ENCODE measurements around the gene TEX54. TPM values are rescaled to one million over a fixed set of nuclear protein-coding genes. Genes with fewer than 3 reads are reported as not detected.
A peak's percentile ranks its signal among the peaks of the same experiment; 100 is the strongest.

TEX54 gene
- total and polyA plus RNA-seq, 2 of the 13 experiments (the other 11 are each of a cell fraction or from before 2014, with no cell fraction given) = not detected

DNA sequence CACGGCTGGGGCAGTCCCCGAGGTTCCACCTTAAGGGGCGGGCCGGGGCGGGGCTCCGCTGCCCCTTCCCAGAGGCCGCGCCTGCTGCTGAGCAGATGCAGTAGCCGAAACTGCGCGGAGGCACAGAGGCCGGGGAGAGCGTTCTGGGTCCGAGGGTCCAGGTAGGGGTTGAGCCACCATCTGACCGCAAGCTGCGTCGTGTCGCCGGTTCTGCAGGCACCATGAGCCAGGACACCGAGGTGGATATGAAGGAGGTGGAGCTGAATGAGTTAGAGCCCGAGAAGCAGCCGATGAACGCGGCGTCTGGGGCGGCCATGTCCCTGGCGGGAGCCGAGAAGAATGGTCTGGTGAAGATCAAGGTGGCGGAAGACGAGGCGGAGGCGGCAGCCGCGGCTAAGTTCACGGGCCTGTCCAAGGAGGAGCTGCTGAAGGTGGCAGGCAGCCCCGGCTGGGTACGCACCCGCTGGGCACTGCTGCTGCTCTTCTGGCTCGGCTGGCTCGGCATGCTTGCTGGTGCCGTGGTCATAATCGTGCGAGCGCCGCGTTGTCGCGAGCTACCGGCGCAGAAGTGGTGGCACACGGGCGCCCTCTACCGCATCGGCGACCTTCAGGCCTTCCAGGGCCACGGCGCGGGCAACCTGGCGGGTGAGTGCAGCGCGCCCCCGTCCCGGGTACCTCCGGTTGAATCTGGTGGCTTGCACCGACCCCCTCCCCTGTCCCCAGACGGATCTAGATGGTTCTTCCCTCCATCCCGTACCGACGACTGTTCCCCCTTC lies 48.4 kb upstream of the TEX54 start, which contains the start of gene SLC3A2 (continued):
- TF ChIP-seq XRCC5 (optimal IDR thresholded peaks at IDR 0.05; ENCODE audit: low read length) = peak; percentile 49
- TF ChIP-seq NONO (IDR thresholded peaks at IDR 0.05) = no peak
- TF ChIP-seq NONO (CRISPR knock-in tag; conservative IDR thresholded peaks at IDR 0.05) = peak; percentile 83
- TF ChIP-seq, protein P1, sequence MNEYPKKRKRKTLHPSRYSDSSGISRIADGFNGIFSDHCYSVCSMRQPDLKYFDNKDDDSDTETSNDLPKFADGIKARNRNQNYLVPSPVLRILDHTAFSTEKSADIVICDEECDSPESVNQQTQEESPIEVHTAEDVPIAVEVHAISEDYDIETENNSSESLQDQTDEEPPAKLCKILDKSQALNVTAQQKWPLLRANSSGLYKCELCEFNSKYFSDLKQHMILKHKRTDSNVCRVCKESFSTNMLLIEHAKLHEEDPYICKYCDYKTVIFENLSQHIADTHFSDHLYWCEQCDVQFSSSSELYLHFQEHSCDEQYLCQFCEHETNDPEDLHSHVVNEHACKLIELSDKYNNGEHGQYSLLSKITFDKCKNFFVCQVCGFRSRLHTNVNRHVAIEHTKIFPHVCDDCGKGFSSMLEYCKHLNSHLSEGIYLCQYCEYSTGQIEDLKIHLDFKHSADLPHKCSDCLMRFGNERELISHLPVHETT (CRISPR knock-in tag; conservative IDR thresholded peaks at IDR 0.05) = peak; percentile 33
- TF ChIP-seq, protein P2, sequence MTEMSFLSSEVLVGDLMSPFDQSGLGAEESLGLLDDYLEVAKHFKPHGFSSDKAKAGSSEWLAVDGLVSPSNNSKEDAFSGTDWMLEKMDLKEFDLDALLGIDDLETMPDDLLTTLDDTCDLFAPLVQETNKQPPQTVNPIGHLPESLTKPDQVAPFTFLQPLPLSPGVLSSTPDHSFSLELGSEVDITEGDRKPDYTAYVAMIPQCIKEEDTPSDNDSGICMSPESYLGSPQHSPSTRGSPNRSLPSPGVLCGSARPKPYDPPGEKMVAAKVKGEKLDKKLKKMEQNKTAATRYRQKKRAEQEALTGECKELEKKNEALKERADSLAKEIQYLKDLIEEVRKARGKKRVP (CRISPR knock-in tag; IDR thresholded peaks at IDR 0.05) = peak in 1 of 2 experiments; percentile 71; a peak in 2 of 4 replicates
- TF ChIP-seq, protein P3, sequence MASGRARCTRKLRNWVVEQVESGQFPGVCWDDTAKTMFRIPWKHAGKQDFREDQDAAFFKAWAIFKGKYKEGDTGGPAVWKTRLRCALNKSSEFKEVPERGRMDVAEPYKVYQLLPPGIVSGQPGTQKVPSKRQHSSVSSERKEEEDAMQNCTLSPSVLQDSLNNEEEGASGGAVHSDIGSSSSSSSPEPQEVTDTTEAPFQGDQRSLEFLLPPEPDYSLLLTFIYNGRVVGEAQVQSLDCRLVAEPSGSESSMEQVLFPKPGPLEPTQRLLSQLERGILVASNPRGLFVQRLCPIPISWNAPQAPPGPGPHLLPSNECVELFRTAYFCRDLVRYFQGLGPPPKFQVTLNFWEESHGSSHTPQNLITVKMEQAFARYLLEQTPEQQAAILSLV (CRISPR knock-in tag; IDR thresholded peaks at IDR 0.05; ENCODE audit: borderline replicate concordance) = peak; percentile 95; the same call in 1 of the 2 replicates
- TF ChIP-seq, protein P4, sequence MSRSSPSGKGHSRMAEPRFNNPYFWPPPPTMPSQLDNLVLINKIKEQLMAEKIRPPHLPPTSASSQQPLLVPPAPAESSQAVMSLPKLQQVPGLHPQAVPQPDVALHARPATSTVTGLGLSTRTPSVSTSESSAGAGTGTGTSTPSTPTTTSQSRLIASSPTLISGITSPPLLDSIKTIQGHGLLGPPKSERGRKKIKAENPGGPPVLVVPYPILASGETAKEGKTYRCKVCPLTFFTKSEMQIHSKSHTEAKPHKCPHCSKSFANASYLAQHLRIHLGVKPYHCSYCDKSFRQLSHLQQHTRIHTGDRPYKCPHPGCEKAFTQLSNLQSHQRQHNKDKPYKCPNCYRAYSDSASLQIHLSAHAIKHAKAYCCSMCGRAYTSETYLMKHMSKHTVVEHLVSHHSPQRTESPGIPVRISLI (CRISPR knock-in tag; IDR thresholded peaks at IDR 0.05; ENCODE audit: borderline replicate concordance) = peak; percentile 54; the same call in 1 of the 2 replicates
- TF ChIP-seq BORCS8-MEF2B (CRISPR knock-in tag; IDR thresholded peaks at IDR 0.05) = peak; percentile 79
- TF ChIP-seq, protein P5, sequence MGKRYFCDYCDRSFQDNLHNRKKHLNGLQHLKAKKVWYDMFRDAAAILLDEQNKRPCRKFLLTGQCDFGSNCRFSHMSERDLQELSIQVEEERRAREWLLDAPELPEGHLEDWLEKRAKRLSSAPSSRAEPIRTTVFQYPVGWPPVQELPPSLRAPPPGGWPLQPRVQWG (CRISPR knock-in tag; IDR thresholded peaks at IDR 0.05; ENCODE audit: borderline replicate concordance, low read depth) = no peak
- TF ChIP-seq ZNF589 (CRISPR knock-in tag; conservative IDR thresholded peaks at IDR 0.05) = peak; percentile 92
- peak; percentile 99; the same call in 1 of the 2 replicates for TF ChIP-seq GLI4 (CRISPR knock-in tag; IDR thresholded peaks at IDR 0.05; ENCODE audit: borderline replicate concordance)
- TF ChIP-seq ZNF598 (CRISPR knock-in tag; IDR thresholded peaks at IDR 0.05; ENCODE audit: borderline replicate concordance) = peak; percentile 89; the same call in 1 of the 2 replicates
- TF ChIP-seq MLLT10 (CRISPR knock-in tag; IDR thresholded peaks at IDR 0.05) = 0 out of 2 replicates have a peak, but pooled peaks have one; percentile 15
- TF ChIP-seq ZNF629 (CRISPR knock-in tag; conservative IDR thresholded peaks at IDR 0.05) = 0 out of 2 replicates have a peak, but pooled peaks have one; percentile 5
- TF ChIP-seq ZNF333 (CRISPR knock-in tag; IDR thresholded peaks at IDR 0.05; ENCODE audit: borderline replicate concordance) = no peak
- TF ChIP-seq MZF1 (CRISPR knock-in tag; IDR thresholded peaks at IDR 0.05; ENCODE audit: borderline replicate concordance) = 0 out of 2 replicates have a peak, but pooled peaks have one; percentile 90
- TF ChIP-seq, protein P6, sequence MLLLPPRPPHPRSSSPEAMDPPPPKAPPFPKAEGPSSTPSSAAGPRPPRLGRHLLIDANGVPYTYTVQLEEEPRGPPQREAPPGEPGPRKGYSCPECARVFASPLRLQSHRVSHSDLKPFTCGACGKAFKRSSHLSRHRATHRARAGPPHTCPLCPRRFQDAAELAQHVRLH (CRISPR knock-in tag; IDR thresholded peaks at IDR 0.05; ENCODE audit: borderline replicate concordance, low read depth) = peak; percentile 63; the same call in 1 of the 2 replicates
- TF ChIP-seq NCOA1 (CRISPR knock-in tag; IDR thresholded peaks at IDR 0.05) = peak; percentile 80; the same call in 1 of the 2 replicates
- TF ChIP-seq ZNF556 (CRISPR knock-in tag; IDR thresholded peaks at IDR 0.05; ENCODE audit: borderline replicate concordance) = peak; percentile 58; the same call in 1 of the 2 replicates
- peak; percentile 42; the same call in 1 of the 2 replicates for TF ChIP-seq ELF3 (CRISPR knock-in tag; IDR thresholded peaks at IDR 0.05)
- no peak for TF ChIP-seq SNRNP70 (IDR thresholded peaks at IDR 0.05; ENCODE audit: low read depth, low read length)
- peak; percentile 96; the same call in 1 of the 2 replicates for TF ChIP-seq DNMT1 (CRISPR knock-in tag; IDR thresholded peaks at IDR 0.05)
- TF ChIP-seq ZNF337 (CRISPR knock-in tag; IDR thresholded peaks at IDR 0.05; ENCODE audit: borderline replicate concordance, low read depth) = peak; percentile 80
- peak; percentile 97 for TF ChIP-seq RBFOX2 (IDR thresholded peaks at IDR 0.05; ENCODE audit: low read depth, low read length)
